ENCODE results near the gene OR1A1. TPM values are rescaled to one million over a fixed set of nuclear protein-coding genes. Genes with fewer than 3 reads are reported as not detected.

The OR1A1 gene
- polyA plus RNA-seq, 1 donor from 2014 or later: not detected

GRCh38 chr17:3260163-3260562, 52.7 kb downstream of the OR1A1 start:
- Histone ChIP-seq H3K27me3 (ENCODE audit: insufficient read depth, low read depth, low read length) (no peaks in the 10 kb centered on the region), H4K20me1 (ENCODE audit: insufficient read depth) (no peaks in the 10 kb centered on the region), H3F3A (ENCODE audit: insufficient read depth, low read length, poor library complexity, severe bottlenecking) (no peaks in the 10 kb centered on the region), H3K9me2 (ENCODE audit: insufficient read depth, low read length) (no peaks in the 10 kb centered on the region), H2AFZ (ENCODE audit: low read depth, low read length) (no peak overlapping the region), H3K4me3 (ENCODE audit: low read length) (no peak overlapping the region), H3K36me3 (ENCODE audit: insufficient read depth, low read length) (no peaks in the 10 kb centered on the region), H3K9ac (ENCODE audit: low read length) (no peak overlapping the region), H3K27ac (ENCODE audit: low read length) (no peak overlapping the region), H3K4me2 (ENCODE audit: low read length) (no peak overlapping the region), H3K9me3 (ENCODE audit: low read length) (no peaks in the 10 kb centered on the region), H3K79me2 (replicated peaks; ENCODE audit: insufficient read depth, low read length) (no peaks in the 10 kb centered on the region)
- TF ChIP-seq MXI1 (conservative IDR thresholded peaks at IDR 0.05; ENCODE audit: poor library complexity, severe bottlenecking) (no peak), TAF1 (IDR thresholded peaks at IDR 0.05; ENCODE audit: low read depth) (no peak), CTCF (IDR thresholded peaks at IDR 0.05; ENCODE audit: poor library complexity, severe bottlenecking) (no peak), SMC3 (conservative IDR thresholded peaks at IDR 0.05; ENCODE audit: poor library complexity) (no peak), REST (IDR thresholded peaks at IDR 0.05; ENCODE audit: borderline replicate concordance) (no peak), EZH2 (IDR thresholded peaks at IDR 0.05; ENCODE audit: borderline replicate concordance, insufficient read depth, low read length, poor library complexity, severe bottlenecking) (no peak), EP300 (conservative IDR thresholded peaks at IDR 0.05; ENCODE audit: poor library complexity, severe bottlenecking) (no peak), RAD21 (conservative IDR thresholded peaks at IDR 0.05) (no peak), POLR2AphosphoS5 (IDR thresholded peaks at IDR 0.05) (no peak)

GRCh38 chr17:3260600-3260999, 53.1 kb downstream of the OR1A1 start:
- no peak overlapping the region for H2AFZ ChIP-seq (ENCODE audit: low read depth, low read length)
- H3K9ac ChIP-seq (ENCODE audit: low read length): no peak overlapping the region
- no peaks in the 10 kb centered on the region for H3F3A ChIP-seq (ENCODE audit: insufficient read depth, low read length, poor library complexity, severe bottlenecking)
- H3K9me2 ChIP-seq (ENCODE audit: insufficient read depth, low read length): no peaks in the 10 kb centered on the region
- H3K4me3 ChIP-seq (ENCODE audit: low read length): no peak overlapping the region
- no peaks in the 10 kb centered on the region for H3K27me3 ChIP-seq (ENCODE audit: insufficient read depth, low read depth, low read length)
- no peak overlapping the region for H3K27ac ChIP-seq (ENCODE audit: low read length)
- no peak overlapping the region for H3K4me2 ChIP-seq (ENCODE audit: low read length)
- H3K36me3 ChIP-seq (ENCODE audit: insufficient read depth, low read length): no peaks in the 10 kb centered on the region
- no peaks in the 10 kb centered on the region for H4K20me1 ChIP-seq (ENCODE audit: insufficient read depth)
- no peaks in the 10 kb centered on the region for H3K9me3 ChIP-seq (ENCODE audit: low read length)
- TF ChIP-seq POLR2AphosphoS5 (IDR thresholded peaks at IDR 0.05) (no peak), MXI1 (conservative IDR thresholded peaks at IDR 0.05; ENCODE audit: poor library complexity, severe bottlenecking) (no peak), CTCF (IDR thresholded peaks at IDR 0.05; ENCODE audit: poor library complexity, severe bottlenecking) (no peak), REST (IDR thresholded peaks at IDR 0.05; ENCODE audit: borderline replicate concordance) (no peak), TAF1 (IDR thresholded peaks at IDR 0.05; ENCODE audit: low read depth) (no peak), SMC3 (conservative IDR thresholded peaks at IDR 0.05; ENCODE audit: poor library complexity) (no peak), EZH2 (IDR thresholded peaks at IDR 0.05; ENCODE audit: borderline replicate concordance, insufficient read depth, low read length, poor library complexity, severe bottlenecking) (no peak), EP300 (conservative IDR thresholded peaks at IDR 0.05; ENCODE audit: poor library complexity, severe bottlenecking) (no peak), RAD21 (conservative IDR thresholded peaks at IDR 0.05) (no peak)
- H3K79me2 ChIP-seq (replicated peaks; ENCODE audit: insufficient read depth, low read length): no peaks in the 10 kb centered on the region
